Stimulated activated CD4-positive, alpha-beta T cell treated with anti-CD3 and anti-CD28 coated beads, Interleukin-2, amount 100 ng/mL, for 4 hours (primary cell): ENCODE data around the gene HNRNPC.
"Not testable (repeated sequence)": the region's sequence is repeated elsewhere in the genome, so short reads cannot be mapped to it uniquely, and the experiment has no call there.

ENCODE experiments used
- DNase-seq: peaks from one replicate; pipeline ENCODE4 v3.0.0-alpha.2; 2020; ENCODE audit warnings: low read depth

Gene HNRNPC

GRCh38 chr14:21269252-21270046 is at the start of gene HNRNPC:
Gene HNRNPC (minus strand): TSS chr14:21269442. CDS start chr14:21234193, 35,249 bp downstream.
- DNase-seq: peak; percentile 100

- DNase-seq: no peak
These were observed 48.2 kb upstream of the HNRNPC start for GRCh38 chr14:21317398-21317797.

GRCh38 chr14:21313512-21313911 is 44.3 kb upstream of the HNRNPC start:
- DNase-seq: no peak

- DNase-seq: no peak
These were observed 42.4 kb upstream of the HNRNPC start for GRCh38 chr14:21311614-21312013.

GRCh38 chr14:21309956-21310355 is 40.7 kb upstream of the HNRNPC start:
- DNase-seq: no peak

GRCh38 chr14:21309238-21309636 is 40.0 kb upstream of the HNRNPC start:
- DNase-seq: no peak

- DNase-seq: peak; percentile 78
These were observed 39.4 kb upstream of the HNRNPC start for GRCh38 chr14:21308479-21309237.

GRCh38 chr14:21308132-21308478 is 38.9 kb upstream of the HNRNPC start:
- no peak for DNase-seq

GRCh38 chr14:21307637-21308036 is 38.4 kb upstream of the HNRNPC start:
- DNase-seq: no peak

GRCh38 chr14:21302836-21303140 is 33.5 kb upstream of the HNRNPC start:
- DNase-seq: not testable (repeated sequence)

- DNase-seq: no peak
These were observed 33.0 kb upstream of the HNRNPC start for GRCh38 chr14:21302013-21302835.

- DNase-seq: peak; percentile 5
These were observed 31.6 kb upstream of the HNRNPC start for GRCh38 chr14:21300892-21301291.

- no peak for DNase-seq
These were observed 30.4 kb upstream of the HNRNPC start for GRCh38 chr14:21299562-21300130.

GRCh38 chr14:21298358-21298757 is 29.1 kb upstream of the HNRNPC start:
- no peak for DNase-seq

- not testable (repeated sequence) for DNase-seq
These were observed 24.8 kb upstream of the HNRNPC start for GRCh38 chr14:21294026-21294425.

GRCh38 chr14:21287168-21287567 is 17.9 kb upstream of the HNRNPC start:
- no peak for DNase-seq

- DNase-seq: not testable (repeated sequence)
These were observed 17.3 kb upstream of the HNRNPC start for GRCh38 chr14:21286516-21286915.

- DNase-seq: not testable (repeated sequence)
These were observed 12.7 kb upstream of the HNRNPC start for GRCh38 chr14:21281917-21282316.

GRCh38 chr14:21279783-21280182 is 10.5 kb upstream of the HNRNPC start, which contains the start of gene RPGRIP1:
Gene RPGRIP1 (plus strand): TSS chr14:21280083. CDS start chr14:21287977, 7,894 bp downstream.
- no peak for DNase-seq

GRCh38 chr14:21278632-21279031 is 9.4 kb upstream of the HNRNPC start:
- no peak for DNase-seq

GRCh38 chr14:21275261-21275858 is 6.1 kb upstream of the HNRNPC start:
- DNase-seq: no peak

- DNase-seq: not testable (repeated sequence)
These were observed 3.4 kb upstream of the HNRNPC start for GRCh38 chr14:21272661-21273060.
